HG03196 (cell line): ENCODE data around the gene PDE7B.
"Not testable (repeated sequence)": the region's sequence is repeated elsewhere in the genome, so short reads cannot be mapped to it uniquely, and the experiment has no call there.

ENCODE experiments used
- ATAC-seq: cut with Tn5 transposase; IDR thresholded peaks from one replicate; pipeline ENCODE4 v1.9.1; 2021; ENCODE audit not compliant: unreplicated experiment

The PDE7B gene

GRCh38 chr6:136137739-136138402 lies 286.4 kb downstream of the PDE7B start:
- no peak for ATAC-seq

GRCh38 chr6:136139111-136139510 lies 287.6 kb downstream of the PDE7B start:
- ATAC-seq, result not testable (repeated sequence)

GRCh38 chr6:136144251-136145023 lies 292.9 kb downstream of the PDE7B start:
- ATAC-seq, result no peak

- no peak for ATAC-seq
Observed at GRCh38 chr6:136146130-136146529, 294.6 kb downstream of the PDE7B start.

GRCh38 chr6:136147342-136147741 lies 295.8 kb downstream of the PDE7B start:
- no peak for ATAC-seq

- no peak for ATAC-seq
Observed at GRCh38 chr6:136148051-136148450, 296.6 kb downstream of the PDE7B start.

- ATAC-seq, result no peak
Observed at GRCh38 chr6:136148523-136148922, 297.0 kb downstream of the PDE7B start.

- no peak for ATAC-seq
Observed at GRCh38 chr6:136149311-136149710, 297.8 kb downstream of the PDE7B start.

GRCh38 chr6:136150961-136151360 lies 299.5 kb downstream of the PDE7B start:
- ATAC-seq, result no peak

- no peak for ATAC-seq
Observed at GRCh38 chr6:136153707-136154375, 302.3 kb downstream of the PDE7B start.

- ATAC-seq, result no peak
Observed at GRCh38 chr6:136155191-136155590, 303.7 kb downstream of the PDE7B start.

- ATAC-seq, result no peak
Observed at GRCh38 chr6:136157743-136158142, 306.2 kb downstream of the PDE7B start.

- no peak for ATAC-seq
Observed at GRCh38 chr6:136158387-136158821, 306.9 kb downstream of the PDE7B start.

- ATAC-seq, result no peak
Observed at GRCh38 chr6:136158971-136159370, 307.5 kb downstream of the PDE7B start.

GRCh38 chr6:136160250-136160649 lies 308.7 kb downstream of the PDE7B start:
- ATAC-seq, result no peak

- no peak for ATAC-seq
Observed at GRCh38 chr6:136161950-136162349, 310.4 kb downstream of the PDE7B start.

GRCh38 chr6:136163260-136163659 lies 311.8 kb downstream of the PDE7B start:
- no peak for ATAC-seq

GRCh38 chr6:136166815-136167214 lies 315.3 kb downstream of the PDE7B start:
- no peak for ATAC-seq

GRCh38 chr6:136169394-136170148 lies 318.1 kb downstream of the PDE7B start:
- ATAC-seq, result no peak

GRCh38 chr6:136171231-136171630 lies 319.7 kb downstream of the PDE7B start:
- ATAC-seq, result no peak
